ENCODE data around the gene PLXNB2.

Gene PLXNB2

DNA sequence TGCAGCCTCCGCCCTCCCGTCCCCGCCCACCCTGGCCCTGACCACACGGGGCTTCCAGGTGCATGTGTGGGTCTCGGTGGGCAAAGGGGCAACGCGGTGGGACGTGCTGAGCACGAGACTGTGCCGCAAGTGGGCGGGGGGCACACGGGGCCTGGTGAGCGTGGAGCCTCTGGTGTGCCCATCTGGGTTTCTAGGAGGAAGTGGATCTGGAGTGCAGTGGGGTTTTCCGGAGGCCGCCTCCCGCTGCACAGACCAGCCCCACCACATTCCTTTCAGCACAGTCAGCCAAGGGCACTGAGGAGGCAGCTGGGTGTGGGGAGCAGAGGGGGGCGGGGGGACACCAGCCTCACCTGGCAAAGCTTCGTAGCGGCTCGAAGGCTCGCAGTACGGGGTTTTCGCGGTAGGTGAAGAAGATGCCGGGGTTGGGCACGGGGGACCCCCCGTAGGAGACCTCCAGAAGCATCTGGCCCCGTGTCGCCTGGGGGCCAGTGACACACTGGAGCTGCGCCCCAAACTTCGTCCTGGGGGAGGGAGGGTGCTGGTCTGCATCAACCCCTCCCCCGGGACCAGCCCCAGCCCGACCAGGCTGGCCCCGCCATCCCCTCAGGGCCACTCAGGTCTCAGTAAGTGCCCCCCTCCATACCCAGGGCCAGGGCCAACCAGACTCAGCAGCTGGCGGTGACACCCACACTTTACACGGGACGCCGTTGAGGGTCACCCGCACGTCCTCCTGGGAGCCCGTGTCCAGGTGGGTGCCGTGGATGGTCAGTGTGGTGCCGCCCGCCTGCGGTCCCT lies 24.9 kb downstream of the PLXNB2 start:
- no peak for DNase-seq

DNA sequence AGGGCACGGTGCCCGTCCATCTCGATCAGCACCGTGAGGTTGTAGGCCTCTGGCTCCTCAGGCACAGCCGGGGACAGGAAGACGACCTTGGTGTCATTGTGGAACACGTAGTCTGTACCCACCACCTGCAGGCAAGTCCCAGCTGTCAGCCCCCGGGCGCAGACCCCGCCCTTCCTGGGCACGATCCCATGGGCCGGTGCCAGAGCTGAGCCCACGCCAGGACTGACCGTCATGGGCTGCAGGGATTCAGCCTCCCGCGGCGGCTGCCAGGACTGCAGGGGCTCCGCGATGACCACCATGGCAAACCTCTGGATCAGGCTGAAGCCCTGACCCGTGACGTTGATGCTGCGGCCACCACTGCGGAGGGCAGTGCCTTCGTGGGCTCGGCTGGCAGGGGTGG lies 25.5 kb downstream of the PLXNB2 start:
- TF ChIP-seq, protein P1, sequence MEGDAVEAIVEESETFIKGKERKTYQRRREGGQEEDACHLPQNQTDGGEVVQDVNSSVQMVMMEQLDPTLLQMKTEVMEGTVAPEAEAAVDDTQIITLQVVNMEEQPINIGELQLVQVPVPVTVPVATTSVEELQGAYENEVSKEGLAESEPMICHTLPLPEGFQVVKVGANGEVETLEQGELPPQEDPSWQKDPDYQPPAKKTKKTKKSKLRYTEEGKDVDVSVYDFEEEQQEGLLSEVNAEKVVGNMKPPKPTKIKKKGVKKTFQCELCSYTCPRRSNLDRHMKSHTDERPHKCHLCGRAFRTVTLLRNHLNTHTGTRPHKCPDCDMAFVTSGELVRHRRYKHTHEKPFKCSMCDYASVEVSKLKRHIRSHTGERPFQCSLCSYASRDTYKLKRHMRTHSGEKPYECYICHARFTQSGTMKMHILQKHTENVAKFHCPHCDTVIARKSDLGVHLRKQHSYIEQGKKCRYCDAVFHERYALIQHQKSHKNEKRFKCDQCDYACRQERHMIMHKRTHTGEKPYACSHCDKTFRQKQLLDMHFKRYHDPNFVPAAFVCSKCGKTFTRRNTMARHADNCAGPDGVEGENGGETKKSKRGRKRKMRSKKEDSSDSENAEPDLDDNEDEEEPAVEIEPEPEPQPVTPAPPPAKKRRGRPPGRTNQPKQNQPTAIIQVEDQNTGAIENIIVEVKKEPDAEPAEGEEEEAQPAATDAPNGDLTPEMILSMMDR (IDR thresholded peaks at IDR 0.05) = no peak
- H3K4me3 Mint-ChIP-seq = no peak overlapping the region
- H3K36me3 Mint-ChIP-seq (ENCODE audit: low read depth) = peaks cover 23% of the 10 kb centered on the region
- H3K27ac Mint-ChIP-seq = no peak overlapping the region
- H3K4me1 Mint-ChIP-seq = no peaks in the 10 kb centered on the region
- DNase-seq = no peak
- no peaks in the 10 kb centered on the region for H3K9me3 Mint-ChIP-seq
- H3K27me3 Mint-ChIP-seq (ENCODE audit: low read depth, poor library complexity) = no peaks in the 10 kb centered on the region

More for the DNA sequence above, 24.9 kb downstream of the PLXNB2 start:
- H3K4me1 Mint-ChIP-seq = no peaks in the 10 kb centered on the region
- TF ChIP-seq, protein P1 (IDR thresholded peaks at IDR 0.05) = no peak
- H3K27ac Mint-ChIP-seq = no peak overlapping the region
- no peaks in the 10 kb centered on the region for H3K27me3 Mint-ChIP-seq (ENCODE audit: low read depth, poor library complexity)
- H3K9me3 Mint-ChIP-seq = no peaks in the 10 kb centered on the region
- H3K36me3 Mint-ChIP-seq (ENCODE audit: low read depth) = peaks cover 17% of the 10 kb centered on the region
- H3K4me3 Mint-ChIP-seq = no peak overlapping the region

DNA sequence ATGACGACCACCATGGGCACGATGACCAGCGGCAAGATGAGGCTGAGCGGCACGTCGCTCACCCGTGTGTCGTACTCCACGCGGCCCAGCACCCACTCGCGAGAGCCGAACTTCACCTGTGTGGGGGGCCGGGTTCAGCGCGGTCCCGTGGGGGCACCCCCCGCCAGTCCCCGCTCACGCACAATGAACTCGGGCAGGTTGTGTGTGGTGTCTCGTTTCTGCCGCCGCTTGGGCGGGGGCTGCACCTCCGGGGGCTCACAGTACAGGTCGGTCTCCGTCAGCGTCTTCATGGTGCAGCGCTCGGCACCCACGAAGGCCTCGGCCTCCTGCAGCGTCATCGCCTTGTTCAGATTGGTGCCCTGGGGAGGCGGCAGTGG lies 26.1 kb downstream of the PLXNB2 start:
- Mint-ChIP-seq H3K4me3 (no peak overlapping the region), H3K27me3 (ENCODE audit: low read depth, poor library complexity) (no peaks in the 10 kb centered on the region), H3K36me3 (ENCODE audit: low read depth) (peaks cover 28% of the 10 kb centered on the region), H3K27ac (no peak overlapping the region), H3K9me3 (no peaks in the 10 kb centered on the region), H3K4me1 (no peaks in the 10 kb centered on the region)
- TF ChIP-seq, protein P1 (IDR thresholded peaks at IDR 0.05) = no peak
- DNase-seq = no peak

DNA sequence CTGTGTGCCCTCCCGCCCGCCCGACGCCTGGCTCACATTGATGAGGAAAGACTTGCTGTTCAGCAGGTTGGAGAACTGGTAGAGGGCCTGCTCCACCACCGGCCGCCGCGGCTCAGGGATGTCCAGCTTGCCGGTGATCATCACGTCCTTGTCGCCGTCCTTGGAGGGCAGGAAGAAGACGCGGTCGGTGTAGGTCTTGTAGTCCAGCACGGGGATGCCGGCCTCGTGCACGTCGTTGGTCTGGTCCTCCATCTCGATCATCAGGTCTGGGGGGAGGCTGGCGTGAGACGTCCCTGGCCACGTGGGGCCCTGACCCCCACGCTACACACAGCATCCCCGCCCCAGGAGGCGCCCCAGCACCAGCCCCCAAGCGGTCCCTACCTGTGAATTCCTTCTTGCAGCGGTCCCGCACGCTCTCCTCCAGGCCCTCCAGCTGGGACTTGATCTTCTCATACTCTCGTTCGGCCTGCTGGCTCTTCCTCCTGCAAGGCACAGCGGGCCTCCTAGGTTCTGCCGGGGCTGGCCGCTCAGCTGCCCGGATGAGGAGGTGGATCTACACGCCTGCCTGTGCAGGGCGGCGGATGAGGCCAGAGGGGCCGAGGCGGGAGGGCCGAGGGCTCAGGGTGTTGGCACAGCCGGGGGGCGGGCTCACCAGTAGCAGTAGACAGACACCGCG lies 26.6 kb downstream of the PLXNB2 start:
- DNase-seq = no peak
- no peak overlapping the region for H3K27ac Mint-ChIP-seq
- H3K27me3 Mint-ChIP-seq (ENCODE audit: low read depth, poor library complexity) = no peaks in the 10 kb centered on the region
- TF ChIP-seq, protein P1 (IDR thresholded peaks at IDR 0.05) = no peak
- no peaks in the 10 kb centered on the region for H3K9me3 Mint-ChIP-seq
- no peaks in the 10 kb centered on the region for H3K4me1 Mint-ChIP-seq
- H3K4me3 Mint-ChIP-seq = no peak overlapping the region
- H3K36me3 Mint-ChIP-seq (ENCODE audit: low read depth) = peaks cover 30% of the 10 kb centered on the region

DNA sequence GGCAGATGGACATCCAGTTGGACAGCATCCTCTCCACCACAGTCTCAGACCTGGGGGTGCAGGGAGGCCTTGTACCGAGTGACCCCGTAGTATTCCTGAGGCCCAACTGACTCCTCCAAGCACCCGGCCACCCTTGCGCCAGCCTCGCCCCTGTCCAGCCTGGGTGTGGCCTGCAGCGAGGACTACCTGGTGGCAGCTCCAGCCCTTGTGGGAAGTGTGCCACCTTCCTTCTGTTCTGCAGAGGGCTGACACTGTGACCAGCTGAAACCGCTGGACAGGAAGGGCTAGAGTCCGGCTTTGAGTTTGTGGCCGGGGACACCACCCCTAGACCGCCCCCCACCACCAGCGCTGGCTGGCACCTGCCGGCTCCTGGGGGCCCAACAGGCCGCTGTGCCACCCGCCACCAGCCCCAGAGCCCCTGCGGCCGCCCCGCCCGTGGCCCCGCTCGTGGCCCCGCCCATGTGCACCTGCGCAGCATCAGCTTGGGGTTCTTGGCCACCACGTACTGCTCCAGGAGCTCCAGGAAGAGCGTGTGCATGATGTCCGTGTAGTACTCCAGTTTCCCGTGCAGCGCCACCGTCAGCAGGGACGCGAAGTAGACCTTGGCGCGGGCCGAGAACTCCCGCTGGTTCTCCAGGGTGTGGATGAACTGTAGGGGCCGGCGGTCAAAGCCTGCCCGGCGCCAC lies 27.3 kb downstream of the PLXNB2 start:
- TF ChIP-seq, protein P1 (IDR thresholded peaks at IDR 0.05) = no peak
- DNase-seq = no peak
- Mint-ChIP-seq H3K36me3 (ENCODE audit: low read depth) (peaks cover 34% of the 10 kb centered on the region), H3K27me3 (ENCODE audit: low read depth, poor library complexity) (no peaks in the 10 kb centered on the region), H3K4me1 (peaks cover 2% of the 10 kb centered on the region), H3K27ac (no peak overlapping the region), H3K4me3 (no peak overlapping the region), H3K9me3 (no peaks in the 10 kb centered on the region)
